GM12801 (cell line): ENCODE data around the gene POU6F1.

Experiments used
- TF ChIP-seq, protein P1 (sequence below): IDR thresholded peaks from one replicate; pipeline ENCODE4 v1.5.1; 2011; ENCODE audit warnings: control low read depth; ENCODE audit not compliant: insufficient read length; ENCODE audit errors: extremely low read depth

The POU6F1 gene

GRCh38 chr12:51238510-51239334 is 20.9 kb upstream of the POU6F1 start, which contains the start of gene DAZAP2:
Gene DAZAP2 (plus strand): TSS chr12:51238826. CDS start chr12:51238908, 82 bp downstream.
- TF ChIP-seq, protein P1, sequence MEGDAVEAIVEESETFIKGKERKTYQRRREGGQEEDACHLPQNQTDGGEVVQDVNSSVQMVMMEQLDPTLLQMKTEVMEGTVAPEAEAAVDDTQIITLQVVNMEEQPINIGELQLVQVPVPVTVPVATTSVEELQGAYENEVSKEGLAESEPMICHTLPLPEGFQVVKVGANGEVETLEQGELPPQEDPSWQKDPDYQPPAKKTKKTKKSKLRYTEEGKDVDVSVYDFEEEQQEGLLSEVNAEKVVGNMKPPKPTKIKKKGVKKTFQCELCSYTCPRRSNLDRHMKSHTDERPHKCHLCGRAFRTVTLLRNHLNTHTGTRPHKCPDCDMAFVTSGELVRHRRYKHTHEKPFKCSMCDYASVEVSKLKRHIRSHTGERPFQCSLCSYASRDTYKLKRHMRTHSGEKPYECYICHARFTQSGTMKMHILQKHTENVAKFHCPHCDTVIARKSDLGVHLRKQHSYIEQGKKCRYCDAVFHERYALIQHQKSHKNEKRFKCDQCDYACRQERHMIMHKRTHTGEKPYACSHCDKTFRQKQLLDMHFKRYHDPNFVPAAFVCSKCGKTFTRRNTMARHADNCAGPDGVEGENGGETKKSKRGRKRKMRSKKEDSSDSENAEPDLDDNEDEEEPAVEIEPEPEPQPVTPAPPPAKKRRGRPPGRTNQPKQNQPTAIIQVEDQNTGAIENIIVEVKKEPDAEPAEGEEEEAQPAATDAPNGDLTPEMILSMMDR = no peak

GRCh38 chr12:51238037-51238509 is 20.2 kb upstream of the POU6F1 start:
- TF ChIP-seq, protein P1 = no peak

DNA sequence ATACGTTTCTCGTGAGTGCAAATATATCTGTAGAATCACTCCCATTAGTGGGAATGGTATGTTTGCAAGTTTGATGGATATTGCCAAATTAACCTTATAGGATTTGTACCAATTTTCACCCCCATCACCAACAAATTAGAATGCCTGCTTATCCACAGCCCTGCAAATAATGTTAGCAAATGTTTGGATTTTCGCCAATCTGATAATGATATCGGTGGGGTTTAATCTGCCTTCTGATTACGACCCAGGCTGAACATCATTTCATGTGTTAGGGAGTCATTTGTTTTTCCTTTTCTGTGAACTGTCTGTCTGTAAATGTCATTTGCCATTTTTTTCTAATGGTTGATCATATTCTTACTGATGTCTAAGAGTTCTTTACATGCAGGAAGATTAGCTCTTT is 16.7 kb upstream of the POU6F1 start:
- TF ChIP-seq, protein P1 = no peak

DNA sequence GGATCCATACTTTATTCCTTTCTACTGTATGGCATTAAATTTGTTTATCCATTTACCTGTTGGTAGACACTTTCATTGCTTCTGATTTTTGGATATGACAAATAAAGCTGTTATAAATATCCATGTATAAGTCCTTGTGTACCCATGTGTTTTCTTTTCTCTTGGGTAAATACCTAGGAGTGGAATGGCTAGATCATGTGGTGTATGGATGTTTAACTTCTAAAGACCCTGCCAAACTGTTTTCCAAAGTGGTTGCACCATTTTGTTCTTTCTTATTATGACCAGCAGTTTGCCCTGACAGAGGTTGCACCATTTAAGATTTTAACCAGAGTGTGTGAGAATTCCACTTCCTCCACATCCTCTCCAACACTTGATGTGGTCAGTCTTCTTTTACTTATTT is 14.8 kb upstream of the POU6F1 start:
- TF ChIP-seq, protein P1 = no peak

- TF ChIP-seq, protein P1 = no peak
These were observed 11.4 kb upstream of the POU6F1 start for GRCh38 chr12:51229116-51229809.

- TF ChIP-seq, protein P1 = no peak
These were observed 10.1 kb upstream of the POU6F1 start for GRCh38 chr12:51227962-51228361.

DNA sequence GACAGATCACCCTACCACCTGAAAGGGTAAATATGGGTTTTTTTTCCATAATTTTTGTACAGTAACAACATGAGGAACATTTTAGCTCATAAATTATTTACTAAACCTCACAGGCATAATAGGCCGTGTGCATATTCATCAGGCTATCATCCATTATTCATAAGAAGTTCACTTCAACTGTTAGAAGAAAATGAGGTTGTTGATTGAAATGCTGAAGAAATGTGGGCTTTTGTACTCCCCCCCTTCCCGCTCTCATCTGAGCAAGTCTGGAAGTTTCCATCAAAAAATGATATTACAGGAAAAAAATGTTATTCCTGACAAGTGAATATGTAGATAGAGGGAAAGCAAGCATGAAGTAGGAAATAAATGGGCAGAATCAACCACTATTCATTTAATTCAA is 7.9 kb upstream of the POU6F1 start:
- TF ChIP-seq, protein P1 = no peak
